HG03196 (cell line): ENCODE measurements around the gene TAS2R43.
"Not testable (repeated sequence)": the region's sequence is repeated elsewhere in the genome, so short reads cannot be mapped to it uniquely, and the experiment has no call there.

ENCODE experiments used
- ATAC-seq: cut with Tn5 transposase; IDR thresholded peaks from one replicate; pipeline ENCODE4 v1.9.1; 2021; ENCODE audit not compliant: unreplicated experiment

Gene TAS2R43

GRCh38 chr12:11062194-11062593, 29.9 kb downstream of the TAS2R43 start, which contains the start of gene TAS2R46:
Gene TAS2R46 (minus strand): TSS chr12:11062294. CDS start chr12:11062294, 0 bp downstream.
- not testable (repeated sequence) for ATAC-seq

GRCh38 chr12:11059784-11060183, 32.3 kb downstream of the TAS2R43 start:
- no peak for ATAC-seq

- no peak for ATAC-seq
These were observed 33.1 kb downstream of the TAS2R43 start for GRCh38 chr12:11059041-11059440.

- no peak for ATAC-seq
These were observed 36.8 kb downstream of the TAS2R43 start for GRCh38 chr12:11055306-11055705.

GRCh38 chr12:11049806-11050531, 42.1 kb downstream of the TAS2R43 start:
- ATAC-seq: not testable (repeated sequence)

GRCh38 chr12:11041366-11041765, 50.7 kb downstream of the TAS2R43 start:
- ATAC-seq: not testable (repeated sequence)
